Measurements from ENCODE around the gene CORO6.

CORO6 gene

GRCh38 chr17:29590411-29591145 lies 32.1 kb downstream of the CORO6 start:
- no peak for DNase-seq

- peak; percentile 73 to 91 (median 76) for DNase-seq
Measured at GRCh38 chr17:29589524-29590410, 32.9 kb downstream of the CORO6 start, which contains the start of gene GIT1. Gene GIT1 (minus strand): TSS chr17:29589648. CDS start chr17:29589378, 270 bp downstream.

DNA sequence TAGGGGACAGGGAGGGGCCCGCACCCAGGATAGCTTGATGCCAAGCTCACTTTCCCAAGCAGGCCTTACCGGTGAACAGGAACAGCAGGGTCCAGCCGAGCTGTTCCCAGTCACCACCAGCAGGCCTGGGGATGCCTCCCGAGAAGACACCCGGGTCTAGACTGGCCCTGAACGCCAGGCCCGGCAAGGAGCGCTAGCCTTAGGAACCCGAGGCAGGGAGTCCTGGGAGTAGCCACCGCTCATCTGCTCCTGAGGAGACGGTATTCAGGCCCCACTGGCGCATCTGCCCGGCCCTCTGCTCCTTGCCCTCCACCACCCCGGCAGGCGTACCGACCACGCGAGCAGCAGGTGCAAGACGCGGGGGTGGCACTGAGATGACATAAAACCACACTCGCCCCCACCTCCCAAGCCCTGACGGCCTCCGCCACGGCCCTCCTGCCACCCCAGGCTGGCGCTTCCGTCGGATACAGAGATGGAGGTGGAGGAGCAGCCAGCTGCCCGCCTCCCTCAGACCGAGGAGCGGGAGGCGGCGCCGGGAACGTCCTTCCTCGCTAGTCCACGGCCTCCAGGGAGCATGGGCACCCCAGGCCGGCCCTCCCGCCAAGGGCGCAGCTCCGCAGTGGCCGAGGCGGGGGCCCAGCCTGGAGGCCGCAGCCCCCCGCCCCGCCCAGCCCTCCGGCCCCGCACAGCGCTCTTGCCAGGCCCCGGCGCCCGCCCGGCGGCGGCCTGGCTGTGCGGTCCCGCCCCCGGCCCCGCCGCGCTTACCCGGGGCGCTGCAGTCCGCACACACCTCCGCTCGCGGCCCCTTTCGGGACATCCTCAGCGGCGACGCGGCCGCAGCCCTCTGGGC lies 33.9 kb downstream of the CORO6 start:
- DNase-seq = peak in 4 of 5 experiments; percentile 30 to 77 (median 49)

DNA sequence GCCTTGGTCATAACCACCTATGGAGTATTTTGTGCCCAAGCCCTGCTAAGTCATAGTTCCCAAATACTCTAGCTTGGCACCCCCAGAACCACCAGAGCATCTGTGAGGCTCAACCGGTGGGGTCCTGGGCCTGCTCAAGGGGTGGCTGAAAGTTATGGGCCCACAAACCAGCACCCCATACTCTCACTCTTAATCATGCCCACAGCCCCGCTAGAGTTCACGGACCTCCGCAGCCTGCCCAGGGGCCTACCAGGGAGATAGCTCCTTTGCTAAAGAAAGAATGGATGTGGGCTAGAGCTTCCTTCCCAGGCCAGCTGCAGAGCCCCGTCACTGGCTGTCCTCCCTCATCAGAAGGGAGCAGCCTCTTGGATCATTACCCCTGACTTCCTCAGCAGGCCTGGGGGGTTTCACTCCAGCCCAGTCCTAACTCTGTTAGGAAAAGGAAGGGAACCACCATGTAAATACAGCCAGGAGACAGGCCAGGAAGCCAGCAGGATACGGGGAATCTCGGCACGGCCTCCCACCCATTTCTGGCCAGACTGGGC lies 34.6 kb downstream of the CORO6 start:
- no peak for DNase-seq

DNA sequence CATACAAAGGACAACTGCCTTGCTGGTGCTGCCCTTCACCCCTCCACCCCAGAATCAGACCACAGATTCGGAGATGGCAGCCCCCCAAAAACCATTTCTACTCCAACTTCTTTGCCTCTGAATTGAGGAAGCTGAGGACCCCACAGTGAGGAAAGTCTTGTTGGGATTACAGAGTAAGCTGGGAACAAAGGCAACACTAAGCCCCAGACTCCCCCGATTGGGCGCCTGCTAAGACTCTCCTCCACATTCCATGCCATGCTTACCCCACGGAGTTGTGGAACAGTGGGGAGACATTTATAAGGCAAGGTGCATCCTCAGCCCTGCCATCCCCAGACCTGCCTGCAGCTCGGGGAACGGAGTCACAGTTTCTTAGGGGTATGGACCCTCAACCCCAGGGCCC lies 35.1 kb downstream of the CORO6 start:
- DNase-seq = no peak

DNA sequence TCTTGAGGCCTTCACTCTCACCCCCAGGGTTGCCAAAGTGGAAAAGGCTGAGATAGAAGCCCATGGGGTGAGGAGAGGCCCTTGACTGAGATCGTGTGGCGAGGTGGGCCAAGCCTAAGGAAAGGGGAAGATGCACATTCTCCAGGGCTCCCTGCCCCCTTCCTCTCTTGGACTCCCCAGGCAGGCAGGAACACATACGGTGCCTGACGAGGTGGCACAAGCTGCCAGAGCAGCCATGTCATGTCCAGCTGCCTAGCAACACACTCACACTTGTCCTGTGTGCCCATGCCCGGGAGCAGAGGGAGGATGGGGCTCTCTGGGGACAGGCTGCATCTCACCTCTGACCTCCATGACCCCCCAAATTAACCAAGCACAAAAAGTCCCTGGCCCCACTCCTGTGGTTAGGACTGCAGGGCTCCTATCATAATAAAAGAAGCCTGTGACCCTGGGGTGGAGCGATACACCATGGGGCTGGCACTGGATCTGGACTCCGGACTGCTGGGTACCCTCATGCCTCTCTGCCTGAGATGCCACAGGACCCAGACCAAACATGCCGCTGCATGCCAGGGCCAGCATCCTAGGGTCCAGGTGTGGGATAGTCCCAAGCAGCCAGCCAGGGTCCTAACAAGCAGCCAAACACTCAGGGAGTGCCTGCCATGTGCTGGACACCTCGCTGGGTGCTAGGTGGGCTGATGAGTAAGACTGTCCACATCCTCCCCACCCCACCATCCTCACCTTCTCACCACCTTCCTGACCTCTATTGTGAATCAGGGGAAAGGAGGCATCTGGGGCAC lies 35.8 kb downstream of the CORO6 start:
- no peak for DNase-seq

GRCh38 chr17:29585080-29585751 lies 37.5 kb downstream of the CORO6 start:
- DNase-seq = peak in 1 of 5 experiments; percentile 28

GRCh38 chr17:29584452-29585079 lies 38.1 kb downstream of the CORO6 start:
- DNase-seq = no peak

GRCh38 chr17:29583324-29584248 lies 39.1 kb downstream of the CORO6 start:
- DNase-seq = no peak

DNA sequence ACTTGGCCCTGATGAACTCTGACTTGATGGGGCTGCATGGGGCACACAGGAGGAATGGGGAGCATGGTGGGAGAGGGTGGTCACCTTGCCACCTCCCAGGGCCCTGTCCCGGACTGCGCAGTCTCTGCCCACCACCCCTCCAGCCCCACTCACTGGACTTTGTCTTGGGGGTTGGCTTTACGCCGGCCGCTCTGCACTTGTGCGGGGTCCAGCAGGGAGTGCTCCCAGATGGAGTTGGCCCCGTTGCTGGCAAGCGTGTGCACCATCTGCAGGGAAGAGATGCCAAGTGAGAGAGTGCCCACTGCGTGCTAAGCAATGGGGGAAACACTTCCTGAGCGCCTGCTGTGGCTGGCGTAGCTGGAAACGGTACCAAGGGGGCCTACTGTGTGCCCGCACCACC lies 39.9 kb downstream of the CORO6 start:
- DNase-seq = no peak

DNA sequence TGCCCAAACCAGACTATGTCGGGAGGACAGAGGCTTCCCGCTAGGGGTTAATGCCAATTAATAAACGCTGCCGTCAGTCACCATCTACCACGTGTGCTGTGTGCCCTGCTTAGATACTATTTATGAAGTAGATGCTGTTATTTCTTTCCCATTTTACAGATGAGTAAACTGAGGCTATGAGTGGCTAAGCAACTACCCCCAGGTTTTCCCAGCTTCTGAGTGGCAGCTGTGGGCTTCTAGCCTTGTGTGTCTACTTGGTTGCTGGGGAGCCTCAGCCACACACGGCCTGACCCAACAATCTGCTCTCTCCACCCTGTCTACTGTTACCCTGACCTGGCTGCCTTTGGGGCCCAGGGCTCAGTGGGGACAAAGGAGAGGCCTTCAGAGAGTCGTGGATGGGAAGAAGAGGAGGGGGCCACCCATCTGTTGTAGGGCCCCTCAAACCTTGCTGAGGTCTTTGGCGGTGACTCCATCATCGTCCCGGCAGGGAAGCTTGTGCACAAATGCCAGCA lies 40.4 kb downstream of the CORO6 start:
- no peak for DNase-seq

- DNase-seq = no peak
Measured at GRCh38 chr17:29581583-29582253, 41.0 kb downstream of the CORO6 start.

DNA sequence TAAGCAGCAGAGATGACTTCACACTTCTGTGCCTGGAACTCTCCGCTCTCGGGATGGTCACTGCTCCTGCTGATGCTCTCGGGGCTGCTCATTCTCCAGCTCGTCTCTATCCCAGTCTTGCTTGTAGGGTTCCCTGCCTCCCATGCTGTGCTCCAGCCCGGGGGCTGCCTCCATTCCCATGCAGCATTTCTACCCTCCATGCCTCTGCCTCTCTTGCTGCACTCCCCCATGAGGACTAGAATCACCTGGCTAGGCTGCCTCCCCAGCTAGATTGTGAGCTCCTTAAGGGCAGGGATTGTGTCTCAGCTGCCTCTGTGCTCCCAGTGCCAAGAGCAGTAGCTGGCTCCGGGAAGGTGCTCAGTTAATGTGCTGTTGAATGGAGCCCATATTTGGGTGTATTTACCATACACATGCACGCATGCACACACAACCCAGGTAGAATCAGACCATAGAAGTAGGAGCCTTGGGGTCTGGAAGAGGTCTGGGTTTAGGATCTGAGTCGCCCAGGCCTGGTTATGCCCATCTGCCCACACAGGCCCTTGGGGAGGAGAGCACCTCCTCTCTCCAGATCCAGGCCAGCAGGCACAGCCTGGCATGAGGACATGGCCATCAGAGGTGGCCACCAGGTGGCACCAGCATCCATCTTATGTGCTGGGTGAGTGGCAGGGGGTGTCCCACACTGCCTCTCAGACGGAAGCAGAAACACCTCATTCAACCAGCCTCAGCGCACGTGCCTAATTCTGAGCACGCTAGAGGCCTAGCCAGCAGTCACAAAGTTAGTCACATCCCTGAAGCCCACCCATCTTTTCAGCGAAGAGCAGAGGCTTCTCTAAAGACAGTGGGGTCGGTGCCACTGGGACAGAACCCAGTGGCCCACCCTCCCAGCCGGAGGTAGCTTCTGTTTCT lies 42.6 kb downstream of the CORO6 start:
- DNase-seq = peak; percentile 75 to 92 (median 83)

DNA sequence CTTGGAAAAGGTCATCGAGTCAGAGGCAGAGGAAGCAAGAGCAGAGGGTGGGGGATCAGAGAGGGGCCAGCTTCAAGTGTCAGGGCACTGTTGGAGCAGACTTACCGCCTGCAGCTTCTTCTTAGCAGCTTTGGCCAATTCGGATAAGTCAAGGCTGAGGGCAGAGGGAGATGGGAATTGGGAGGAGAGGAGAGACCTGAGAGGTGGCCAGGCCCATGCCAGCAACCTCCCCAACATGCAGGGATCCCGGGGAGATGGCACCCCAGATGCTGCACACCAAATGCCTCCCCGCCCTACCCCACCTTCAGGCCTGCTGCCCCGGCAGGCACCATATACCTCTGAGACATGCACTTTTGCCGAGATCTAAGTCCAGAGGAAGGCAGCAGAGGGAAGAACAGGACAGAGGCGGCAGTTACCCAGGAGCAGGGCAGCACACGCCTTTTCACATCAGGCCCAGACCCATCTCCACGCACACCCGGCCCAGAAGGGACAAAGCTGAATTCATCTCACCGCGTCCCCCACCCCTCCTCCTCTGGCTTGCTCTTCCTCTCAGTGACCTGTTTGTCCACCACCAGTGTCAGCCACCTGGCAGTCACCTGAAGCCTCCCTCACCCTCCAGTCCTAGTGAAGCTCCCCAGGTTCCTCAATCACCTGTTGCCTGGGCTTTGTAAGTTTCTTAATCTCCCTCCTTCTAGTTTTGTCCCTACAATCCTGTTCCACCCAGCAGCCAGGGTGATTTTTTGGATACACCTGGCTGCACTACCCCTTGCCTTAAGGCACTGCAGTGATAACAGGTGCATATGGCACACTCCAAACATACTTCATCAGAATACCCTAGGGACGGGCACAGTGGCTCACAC lies 43.9 kb downstream of the CORO6 start:
- DNase-seq = no peak

- DNase-seq = no peak
Measured at GRCh38 chr17:29577385-29578211, 45.1 kb downstream of the CORO6 start.

DNA sequence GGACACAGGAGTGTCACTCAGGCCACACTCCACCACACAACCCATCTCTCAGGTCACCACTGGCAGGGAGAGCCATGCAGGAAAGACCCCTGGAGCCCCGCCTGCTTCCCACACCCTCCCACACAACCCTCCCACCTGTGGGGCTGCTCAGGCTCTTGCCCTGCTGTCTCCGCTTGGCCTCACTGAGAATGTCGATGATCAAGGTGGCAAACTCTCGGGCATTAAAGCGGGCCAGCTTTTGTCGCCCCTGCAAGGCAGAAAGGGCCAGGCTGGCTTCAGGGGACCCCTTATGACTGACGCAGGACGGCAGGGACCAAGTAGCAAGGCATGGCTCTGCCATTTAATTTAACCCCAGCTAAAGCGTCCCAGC lies 45.7 kb downstream of the CORO6 start:
- DNase-seq = no peak
